Measurements from ENCODE around the gene ZBED4.

Gene ZBED4, protein sequence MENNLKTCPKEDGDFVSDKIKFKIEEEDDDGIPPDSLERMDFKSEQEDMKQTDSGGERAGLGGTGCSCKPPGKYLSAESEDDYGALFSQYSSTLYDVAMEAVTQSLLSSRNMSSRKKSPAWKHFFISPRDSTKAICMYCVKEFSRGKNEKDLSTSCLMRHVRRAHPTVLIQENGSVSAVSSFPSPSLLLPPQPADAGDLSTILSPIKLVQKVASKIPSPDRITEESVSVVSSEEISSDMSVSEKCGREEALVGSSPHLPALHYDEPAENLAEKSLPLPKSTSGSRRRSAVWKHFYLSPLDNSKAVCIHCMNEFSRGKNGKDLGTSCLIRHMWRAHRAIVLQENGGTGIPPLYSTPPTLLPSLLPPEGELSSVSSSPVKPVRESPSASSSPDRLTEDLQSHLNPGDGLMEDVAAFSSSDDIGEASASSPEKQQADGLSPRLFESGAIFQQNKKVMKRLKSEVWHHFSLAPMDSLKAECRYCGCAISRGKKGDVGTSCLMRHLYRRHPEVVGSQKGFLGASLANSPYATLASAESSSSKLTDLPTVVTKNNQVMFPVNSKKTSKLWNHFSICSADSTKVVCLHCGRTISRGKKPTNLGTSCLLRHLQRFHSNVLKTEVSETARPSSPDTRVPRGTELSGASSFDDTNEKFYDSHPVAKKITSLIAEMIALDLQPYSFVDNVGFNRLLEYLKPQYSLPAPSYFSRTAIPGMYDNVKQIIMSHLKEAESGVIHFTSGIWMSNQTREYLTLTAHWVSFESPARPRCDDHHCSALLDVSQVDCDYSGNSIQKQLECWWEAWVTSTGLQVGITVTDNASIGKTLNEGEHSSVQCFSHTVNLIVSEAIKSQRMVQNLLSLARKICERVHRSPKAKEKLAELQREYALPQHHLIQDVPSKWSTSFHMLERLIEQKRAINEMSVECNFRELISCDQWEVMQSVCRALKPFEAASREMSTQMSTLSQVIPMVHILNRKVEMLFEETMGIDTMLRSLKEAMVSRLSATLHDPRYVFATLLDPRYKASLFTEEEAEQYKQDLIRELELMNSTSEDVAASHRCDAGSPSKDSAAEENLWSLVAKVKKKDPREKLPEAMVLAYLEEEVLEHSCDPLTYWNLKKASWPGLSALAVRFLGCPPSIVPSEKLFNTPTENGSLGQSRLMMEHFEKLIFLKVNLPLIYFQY

DNA sequence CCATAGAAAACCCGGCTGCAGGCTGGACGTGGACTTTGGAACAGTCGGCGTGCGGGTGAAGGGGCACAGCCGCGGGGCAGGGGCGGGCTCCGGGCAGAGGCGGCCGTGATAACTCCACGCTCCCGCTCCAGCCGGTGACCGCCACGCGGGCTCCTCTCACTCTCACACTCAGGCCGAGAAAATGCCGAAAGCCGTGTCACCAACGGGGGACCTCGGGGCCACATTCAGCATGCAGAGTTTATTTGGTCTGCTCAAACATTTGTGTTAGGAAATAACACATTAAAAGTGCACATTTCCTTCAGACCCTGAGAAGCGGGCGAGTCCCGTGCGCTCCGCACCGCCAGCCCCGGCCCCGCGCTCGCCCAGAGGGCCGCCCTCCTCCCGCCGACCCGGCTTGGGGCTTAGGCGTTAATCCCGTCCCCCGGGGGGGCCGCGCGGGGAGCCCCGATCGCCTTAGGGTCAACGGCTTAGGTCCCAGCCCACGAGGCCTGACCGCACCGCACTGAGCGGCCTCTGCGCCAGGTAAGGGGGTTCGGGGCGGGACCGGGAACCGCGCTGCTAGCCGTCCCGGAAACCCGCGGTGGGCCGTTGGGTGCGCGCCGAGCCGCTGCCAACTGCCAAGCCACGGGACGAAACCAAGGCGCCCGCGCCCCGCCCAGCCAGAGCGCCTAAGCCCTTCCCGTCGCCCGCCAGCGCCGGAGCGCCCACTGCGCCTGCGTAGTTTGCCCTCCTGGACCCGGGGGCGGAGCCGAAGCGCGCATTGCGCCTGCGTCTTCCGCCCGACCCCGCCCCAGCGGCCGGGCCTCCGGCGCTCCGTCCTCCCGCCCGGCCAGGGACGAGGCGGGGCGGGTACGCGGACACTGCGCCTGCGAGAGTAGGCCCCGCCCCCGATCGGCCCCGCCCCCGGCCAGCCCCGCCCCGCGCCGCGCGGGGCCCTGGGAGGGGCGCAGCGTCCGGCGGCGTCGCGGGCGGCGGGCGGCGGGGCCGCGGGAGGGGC is at the start of gene ZBED4:
TSS of gene ZBED4 (plus strand) at position 947 of the 997 bp plus-strand sequence. CDS start 29,819 bp downstream, outside the sequence.
- Histone ChIP-seq H3K27me3 (ENCODE audit: control insufficient read depth, insufficient read depth, low read length) (peaks cover 24% of the 10 kb centered on the region), H3K4me1 (ENCODE audit: control insufficient read depth, insufficient read depth, low read length) (peaks cover 24% of the 10 kb centered on the region), H3K9ac (ENCODE audit: low read length) (peak within 1 kb of the TSS; percentile 87), H3K9me3 (ENCODE audit: control insufficient read depth, low read length) (no peaks in the 10 kb centered on the region), H3K36me3 (ENCODE audit: control insufficient read depth, insufficient read depth, low read length) (no peaks in the 10 kb centered on the region), H3K4me3 (ENCODE audit: low read length) (peak within 1 kb of the TSS; percentile 55)

DNA sequence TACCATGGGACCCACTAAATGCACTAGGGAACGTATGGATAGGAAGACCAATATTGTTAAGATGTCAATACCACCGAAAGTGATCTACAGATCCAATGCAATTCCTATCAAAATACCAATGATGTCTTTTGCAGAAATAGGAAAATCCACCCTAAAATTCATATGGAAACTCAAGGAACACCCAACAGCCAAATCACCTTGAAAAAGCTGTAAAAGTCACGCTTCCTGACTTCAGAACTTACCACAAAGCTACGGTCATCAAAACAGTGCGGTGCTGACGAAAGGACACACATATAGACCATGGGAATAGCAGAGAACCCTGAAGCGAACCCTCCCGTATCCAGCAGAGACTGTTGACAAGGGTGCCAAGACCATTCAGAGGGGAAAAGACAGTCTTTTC is 46.5 kb upstream of the ZBED4 start:
- H3K4me3 ChIP-seq (ENCODE audit: low read length), result no peak overlapping the region
- no peaks in the 10 kb centered on the region for H3K27me3 ChIP-seq (ENCODE audit: control insufficient read depth, insufficient read depth, low read length)
- H3K36me3 ChIP-seq (ENCODE audit: control insufficient read depth, insufficient read depth, low read length), result peaks cover 11% of the 10 kb centered on the region
- H3K9ac ChIP-seq (ENCODE audit: low read length), result no peak overlapping the region
- H3K4me1 ChIP-seq (ENCODE audit: control insufficient read depth, insufficient read depth, low read length), result peaks cover 17% of the 10 kb centered on the region
- no peaks in the 10 kb centered on the region for H3K9me3 ChIP-seq (ENCODE audit: control insufficient read depth, low read length)

DNA sequence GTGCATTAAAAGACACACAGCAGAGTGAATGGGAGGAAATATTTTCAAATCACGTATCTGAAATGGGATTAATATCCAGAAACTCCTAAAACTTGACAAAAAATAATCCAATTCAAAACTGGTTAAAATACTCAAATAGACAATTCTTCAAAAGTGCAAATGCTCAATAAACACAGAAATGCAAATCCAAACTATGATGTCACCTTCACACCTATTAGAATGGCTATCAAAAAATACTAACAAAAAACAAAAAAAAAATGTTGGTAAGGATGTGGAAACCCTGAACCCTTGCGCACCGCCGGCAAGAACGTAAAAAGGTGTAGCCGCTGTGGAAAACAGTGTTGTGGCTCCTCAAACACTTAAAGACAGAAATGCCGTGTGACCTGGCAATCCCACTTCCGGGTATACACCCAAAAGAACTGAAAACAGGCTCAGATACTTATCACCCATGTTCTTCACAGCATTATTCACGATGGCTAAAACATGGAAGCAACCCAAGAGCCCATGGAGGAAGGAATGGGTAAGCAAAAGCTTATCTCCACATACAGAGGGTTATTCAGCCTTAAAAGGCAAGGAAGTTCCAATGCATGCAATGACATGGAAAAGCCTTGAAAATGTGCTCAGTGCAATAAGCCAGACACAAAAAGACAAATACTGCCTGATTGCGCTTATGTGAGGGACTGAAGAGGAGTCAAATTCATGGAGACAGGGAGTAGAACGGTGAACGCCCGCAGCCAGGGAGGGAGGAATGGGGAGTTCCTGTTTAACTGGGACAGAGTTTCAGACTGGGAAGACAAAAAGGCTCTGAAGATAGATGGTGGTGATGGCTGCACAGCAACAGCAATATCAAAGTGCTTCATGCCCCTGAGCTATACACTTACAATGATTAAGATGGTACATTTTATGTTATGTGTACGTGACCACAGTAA is 45.6 kb upstream of the ZBED4 start:
- Histone ChIP-seq H3K4me1 (ENCODE audit: control insufficient read depth, insufficient read depth, low read length) (peaks cover 23% of the 10 kb centered on the region), H3K9me3 (ENCODE audit: control insufficient read depth, low read length) (no peaks in the 10 kb centered on the region), H3K4me3 (ENCODE audit: low read length) (no peak overlapping the region), H3K27me3 (ENCODE audit: control insufficient read depth, insufficient read depth, low read length) (no peaks in the 10 kb centered on the region), H3K9ac (ENCODE audit: low read length) (no peak overlapping the region), H3K36me3 (ENCODE audit: control insufficient read depth, insufficient read depth, low read length) (peaks cover 6% of the 10 kb centered on the region)

DNA sequence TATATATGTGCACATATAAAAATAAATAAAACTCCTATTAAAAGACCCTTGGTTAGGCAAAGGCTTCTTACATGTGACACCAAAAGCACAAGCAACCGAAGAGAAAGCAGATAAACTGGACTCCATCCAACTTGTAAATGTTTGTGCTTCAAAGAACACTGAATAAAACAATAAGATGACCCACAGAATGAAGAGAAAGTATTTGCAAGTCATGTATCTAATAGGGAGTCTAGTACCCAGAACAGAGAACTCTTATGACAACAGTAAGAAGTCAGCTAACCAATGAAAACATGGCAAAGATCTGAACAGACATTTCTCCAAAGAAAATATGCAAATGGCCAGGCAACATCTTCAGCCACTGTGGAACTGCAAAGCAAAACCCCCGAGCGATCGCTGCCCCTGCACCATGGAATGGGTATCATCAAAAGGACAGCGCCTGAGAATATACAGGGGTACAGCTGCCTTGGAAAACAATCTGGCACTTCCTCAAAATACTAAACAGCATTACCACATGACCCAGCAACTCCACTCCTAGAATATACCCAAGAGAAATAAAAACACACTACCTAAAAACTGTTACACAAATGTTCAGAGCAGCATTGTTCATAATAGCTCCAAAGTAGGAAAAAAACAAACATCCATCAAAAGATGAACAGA is 43.2 kb upstream of the ZBED4 start:
- peaks cover 11% of the 10 kb centered on the region for H3K36me3 ChIP-seq (ENCODE audit: control insufficient read depth, insufficient read depth, low read length)
- no peaks in the 10 kb centered on the region for H3K9me3 ChIP-seq (ENCODE audit: control insufficient read depth, low read length)
- H3K4me3 ChIP-seq (ENCODE audit: low read length), result no peak overlapping the region
- H3K27me3 ChIP-seq (ENCODE audit: control insufficient read depth, insufficient read depth, low read length), result no peaks in the 10 kb centered on the region
- H3K9ac ChIP-seq (ENCODE audit: low read length), result no peak overlapping the region
- H3K4me1 ChIP-seq (ENCODE audit: control insufficient read depth, insufficient read depth, low read length), result peaks cover 33% of the 10 kb centered on the region

DNA sequence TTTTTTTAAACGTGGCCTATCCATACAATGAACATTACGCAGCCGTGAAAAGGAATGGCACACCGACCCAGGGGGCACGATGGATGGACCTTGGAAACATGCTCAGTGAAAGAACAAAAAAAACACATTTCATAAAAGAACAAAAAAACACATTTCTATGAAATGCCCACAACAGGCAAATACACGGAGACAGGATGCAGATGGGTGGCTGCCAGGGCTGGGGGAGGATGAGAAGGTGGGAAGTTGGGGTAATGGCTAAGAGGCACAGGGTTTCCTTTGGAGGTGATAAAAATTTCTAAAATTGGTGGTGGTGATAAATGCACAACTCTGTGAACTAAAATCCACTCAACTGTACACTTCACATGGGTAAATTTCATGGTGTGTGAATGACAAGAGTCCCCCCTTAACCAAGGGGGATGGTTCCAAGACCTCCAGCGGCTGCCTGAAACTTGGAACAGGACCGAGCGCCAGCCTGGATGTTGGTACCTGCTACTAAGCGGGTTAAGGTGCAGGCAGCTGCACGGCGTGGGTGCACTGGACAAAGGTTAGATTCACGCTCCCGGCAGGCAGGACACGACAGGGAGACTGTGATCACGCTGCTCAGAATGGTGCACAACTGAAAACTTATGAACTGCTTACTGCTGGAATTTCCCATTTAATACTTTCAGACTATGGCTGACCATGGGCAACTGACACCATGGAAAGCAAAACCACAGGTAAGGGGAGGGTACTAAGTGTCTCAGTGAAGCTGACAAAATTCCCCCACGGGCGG is 42.4 kb upstream of the ZBED4 start:
- Histone ChIP-seq H3K4me1 (ENCODE audit: control insufficient read depth, insufficient read depth, low read length) (peaks cover 41% of the 10 kb centered on the region), H3K9me3 (ENCODE audit: control insufficient read depth, low read length) (no peaks in the 10 kb centered on the region), H3K36me3 (ENCODE audit: control insufficient read depth, insufficient read depth, low read length) (peaks cover 11% of the 10 kb centered on the region), H3K27me3 (ENCODE audit: control insufficient read depth, insufficient read depth, low read length) (no peaks in the 10 kb centered on the region), H3K4me3 (ENCODE audit: low read length) (no peak overlapping the region), H3K9ac (ENCODE audit: low read length) (no peak overlapping the region)

DNA sequence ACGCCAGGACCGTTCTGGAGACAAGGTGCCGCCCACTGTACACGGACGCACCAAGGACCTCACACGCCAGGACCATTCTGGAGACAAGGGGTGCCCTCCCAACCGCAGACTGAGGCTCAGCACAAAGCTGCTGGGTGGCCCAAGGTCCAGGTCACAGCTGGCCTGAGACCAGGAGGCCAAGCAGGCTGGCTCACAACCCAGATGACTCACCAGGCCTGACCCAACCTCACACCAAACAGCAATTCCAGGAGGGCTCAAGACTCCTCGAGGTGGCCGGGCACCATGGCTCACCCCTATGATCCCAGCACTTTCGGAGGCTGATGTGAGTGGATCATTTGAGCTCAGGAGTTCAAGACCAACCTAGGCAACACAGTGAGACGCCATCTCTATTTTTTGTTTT is 40.8 kb upstream of the ZBED4 start:
- H3K4me1 ChIP-seq (ENCODE audit: control insufficient read depth, insufficient read depth, low read length), result peaks cover 40% of the 10 kb centered on the region
- H3K9me3 ChIP-seq (ENCODE audit: control insufficient read depth, low read length), result no peaks in the 10 kb centered on the region
- H3K27me3 ChIP-seq (ENCODE audit: control insufficient read depth, insufficient read depth, low read length), result no peaks in the 10 kb centered on the region
- H3K4me3 ChIP-seq (ENCODE audit: low read length), result no peak overlapping the region
- peaks cover 19% of the 10 kb centered on the region for H3K36me3 ChIP-seq (ENCODE audit: control insufficient read depth, insufficient read depth, low read length)
- H3K9ac ChIP-seq (ENCODE audit: low read length), result no peak overlapping the region

DNA sequence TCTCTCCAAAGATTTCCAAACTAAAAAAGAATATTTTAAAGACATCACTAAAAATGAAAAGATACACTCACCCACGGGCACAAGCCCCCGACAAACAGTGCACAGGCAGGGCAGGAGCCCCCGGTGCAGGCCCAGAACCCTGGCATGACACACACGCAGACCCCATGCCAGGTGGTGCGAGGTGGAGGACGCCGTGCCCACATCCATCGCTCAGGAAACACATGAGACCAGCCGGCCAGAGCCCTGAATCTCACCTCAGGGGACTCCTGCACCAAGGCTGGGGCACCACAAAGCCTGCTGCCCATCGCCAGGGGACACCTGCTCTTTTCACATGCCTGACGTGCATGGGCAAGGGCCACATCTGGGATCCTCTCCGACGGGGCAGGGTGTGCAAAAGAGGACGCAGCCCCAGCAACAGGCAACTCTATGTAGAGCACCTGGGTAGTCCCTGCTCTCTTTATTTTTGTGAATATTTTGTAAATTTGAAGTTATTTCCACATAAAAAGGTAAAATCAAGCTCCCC is 39.4 kb upstream of the ZBED4 start:
- H3K27me3 ChIP-seq (ENCODE audit: control insufficient read depth, insufficient read depth, low read length), result no peaks in the 10 kb centered on the region
- no peaks in the 10 kb centered on the region for H3K9me3 ChIP-seq (ENCODE audit: control insufficient read depth, low read length)
- no peak overlapping the region for H3K9ac ChIP-seq (ENCODE audit: low read length)
- peaks cover 35% of the 10 kb centered on the region for H3K4me1 ChIP-seq (ENCODE audit: control insufficient read depth, insufficient read depth, low read length)
- H3K36me3 ChIP-seq (ENCODE audit: control insufficient read depth, insufficient read depth, low read length), result peaks cover 19% of the 10 kb centered on the region
- H3K4me3 ChIP-seq (ENCODE audit: low read length), result no peak overlapping the region

DNA sequence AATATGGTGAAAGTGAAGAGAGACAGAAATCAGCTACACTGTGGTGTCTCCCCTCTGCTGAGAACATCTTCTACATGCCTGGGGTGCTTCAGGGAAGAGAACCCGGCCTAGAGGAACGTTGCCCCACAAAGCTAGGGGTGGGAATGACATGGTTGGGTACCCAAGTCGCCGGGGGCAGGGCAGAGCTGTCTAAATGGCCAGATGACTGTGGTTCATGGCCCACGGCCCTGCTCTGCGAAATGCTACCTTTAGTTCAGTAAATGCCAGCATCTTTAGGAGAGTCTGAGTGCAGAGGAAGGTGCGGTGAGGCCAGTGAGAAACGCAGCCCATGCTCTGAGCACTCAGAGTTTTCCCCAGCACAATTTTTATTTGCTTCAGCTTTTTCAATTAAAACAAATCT is 38.8 kb upstream of the ZBED4 start:
- no peak overlapping the region for H3K4me3 ChIP-seq (ENCODE audit: low read length)
- H3K9me3 ChIP-seq (ENCODE audit: control insufficient read depth, low read length), result no peaks in the 10 kb centered on the region
- H3K9ac ChIP-seq (ENCODE audit: low read length), result no peak overlapping the region
- H3K4me1 ChIP-seq (ENCODE audit: control insufficient read depth, insufficient read depth, low read length), result peaks cover 31% of the 10 kb centered on the region
- no peaks in the 10 kb centered on the region for H3K27me3 ChIP-seq (ENCODE audit: control insufficient read depth, insufficient read depth, low read length)
- H3K36me3 ChIP-seq (ENCODE audit: control insufficient read depth, insufficient read depth, low read length), result peaks cover 19% of the 10 kb centered on the region

DNA sequence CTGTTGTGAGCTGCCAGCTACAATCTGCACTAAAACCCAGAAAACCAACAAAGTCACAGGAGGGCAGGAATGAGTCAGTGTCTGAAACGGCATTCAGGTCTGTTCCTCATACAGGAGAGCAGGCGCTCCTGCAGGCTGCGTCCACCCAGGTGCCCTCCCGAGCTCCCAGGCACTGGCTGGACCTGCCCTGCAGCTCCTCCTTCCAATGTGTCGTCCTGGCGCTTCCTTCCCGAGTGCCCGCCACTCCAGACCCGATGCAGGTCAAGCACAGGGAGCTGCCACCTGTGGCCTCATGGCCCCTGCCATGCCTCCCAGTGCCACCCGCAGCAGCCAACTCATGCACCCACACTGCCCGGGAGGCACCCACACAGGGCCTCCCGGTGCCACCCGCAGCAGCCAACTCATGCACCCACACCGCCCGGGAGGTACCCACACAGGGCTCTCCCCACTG is 38.0 kb upstream of the ZBED4 start:
- Histone ChIP-seq H3K9ac (ENCODE audit: low read length) (no peak overlapping the region), H3K4me1 (ENCODE audit: control insufficient read depth, insufficient read depth, low read length) (peaks cover 24% of the 10 kb centered on the region), H3K27me3 (ENCODE audit: control insufficient read depth, insufficient read depth, low read length) (no peaks in the 10 kb centered on the region), H3K4me3 (ENCODE audit: low read length) (no peak overlapping the region), H3K36me3 (ENCODE audit: control insufficient read depth, insufficient read depth, low read length) (peaks cover 19% of the 10 kb centered on the region), H3K9me3 (ENCODE audit: control insufficient read depth, low read length) (no peaks in the 10 kb centered on the region)

Data from mucosa of stomach (tissue), 1 donor.